NCI-H146 treated with DMSO at 0.1 percent for 48 hours (cell line): ENCODE results near the gene LONP1.
"Not testable (repeated sequence)": the region's sequence is repeated elsewhere in the genome, so short reads cannot be mapped to it uniquely, and the experiment has no call there.

Experiments
- DNase-seq: peaks from one replicate; lab custom pipeline; 2025; ENCODE audit not compliant: unreplicated experiment; lab: John Stamatoyannopoulos, UW

LONP1 gene

DNA sequence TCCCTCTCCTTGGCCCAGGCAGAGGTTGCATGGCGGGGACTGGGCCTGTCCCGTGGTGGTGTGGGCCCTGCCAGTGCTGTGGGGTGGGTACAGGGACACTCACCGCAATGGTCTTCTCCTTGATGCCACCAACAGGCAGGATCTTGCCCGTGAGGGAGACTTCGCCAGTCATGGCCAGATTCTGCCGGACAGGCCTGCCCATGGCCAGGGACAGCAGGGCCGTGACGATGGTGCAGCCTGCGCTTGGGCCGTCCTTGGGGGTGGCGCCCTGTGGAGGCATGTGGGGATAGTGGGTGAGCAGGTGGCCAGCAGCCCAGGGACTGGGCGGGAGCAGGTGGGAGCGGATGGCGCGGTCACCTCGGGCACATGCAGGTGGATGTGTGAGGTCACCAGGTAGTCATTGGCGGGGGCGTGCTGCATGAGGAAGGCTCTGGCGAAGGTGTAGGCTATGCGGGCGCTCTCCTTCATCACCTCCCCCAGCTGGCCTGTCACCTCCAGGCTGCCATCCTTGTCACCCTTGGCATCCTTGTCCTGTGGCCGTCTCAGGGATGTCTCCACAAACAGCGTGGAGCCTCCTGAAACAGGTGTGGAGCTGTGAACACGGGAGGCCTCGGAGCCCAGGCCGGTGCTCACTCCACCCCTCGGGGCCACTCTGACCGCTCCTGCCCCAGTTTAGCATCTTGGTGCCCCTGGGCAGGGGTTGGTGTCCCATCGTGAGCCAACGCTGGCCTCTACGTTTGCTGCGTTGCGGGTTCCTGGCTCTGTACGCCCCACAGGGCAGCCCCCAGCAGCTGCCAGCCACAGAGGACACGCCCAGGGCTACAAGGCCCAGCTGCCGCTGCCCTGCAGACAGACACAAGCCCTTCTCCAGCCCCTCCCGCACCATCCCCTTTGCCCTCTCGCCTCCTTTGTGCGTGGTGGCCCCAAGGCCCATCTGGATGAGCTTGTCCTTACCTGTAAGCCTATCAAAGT lies 26.5 kb downstream of the LONP1 start:
- no peak for DNase-seq

DNA sequence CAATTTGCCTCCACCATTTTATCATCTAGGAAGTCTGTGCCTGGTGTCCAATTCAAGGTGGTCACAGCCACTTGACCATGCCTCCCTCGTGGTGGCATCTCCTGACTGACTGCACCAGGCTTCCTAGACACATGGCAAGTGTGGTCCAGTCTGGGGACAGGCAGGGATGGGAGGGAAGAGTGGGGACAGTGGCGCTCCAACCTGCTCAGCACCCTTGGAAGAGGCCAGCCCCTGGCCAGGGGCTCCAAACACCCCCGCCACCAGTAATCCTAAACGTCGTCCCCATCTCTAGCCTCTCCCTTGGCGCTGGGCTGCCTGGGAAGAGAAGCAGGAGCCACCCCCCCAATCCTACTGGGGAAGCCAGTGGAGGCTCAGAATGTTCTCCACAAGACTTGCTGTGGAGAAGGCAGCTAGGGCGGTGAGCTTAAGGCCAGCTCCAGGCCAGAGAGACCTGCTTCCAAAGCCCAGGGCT lies 27.2 kb downstream of the LONP1 start:
- no peak for DNase-seq

- no peak for DNase-seq
Measured at GRCh38 chr19:5691822-5692722, 27.9 kb downstream of the LONP1 start.

GRCh38 chr19:5690955-5691821 lies 28.8 kb downstream of the LONP1 start:
- no peak for DNase-seq

- peak; percentile 79 for DNase-seq
Measured at GRCh38 chr19:5690125-5690954, 29.6 kb downstream of the LONP1 start, which contains the start of gene RPL36. TSS of gene RPL36 (plus strand) at chr19:5690295. CDS start at chr19:5690508, 213 bp downstream.

GRCh38 chr19:5688262-5688881 lies 31.6 kb downstream of the LONP1 start:
- not testable (repeated sequence) for DNase-seq

DNA sequence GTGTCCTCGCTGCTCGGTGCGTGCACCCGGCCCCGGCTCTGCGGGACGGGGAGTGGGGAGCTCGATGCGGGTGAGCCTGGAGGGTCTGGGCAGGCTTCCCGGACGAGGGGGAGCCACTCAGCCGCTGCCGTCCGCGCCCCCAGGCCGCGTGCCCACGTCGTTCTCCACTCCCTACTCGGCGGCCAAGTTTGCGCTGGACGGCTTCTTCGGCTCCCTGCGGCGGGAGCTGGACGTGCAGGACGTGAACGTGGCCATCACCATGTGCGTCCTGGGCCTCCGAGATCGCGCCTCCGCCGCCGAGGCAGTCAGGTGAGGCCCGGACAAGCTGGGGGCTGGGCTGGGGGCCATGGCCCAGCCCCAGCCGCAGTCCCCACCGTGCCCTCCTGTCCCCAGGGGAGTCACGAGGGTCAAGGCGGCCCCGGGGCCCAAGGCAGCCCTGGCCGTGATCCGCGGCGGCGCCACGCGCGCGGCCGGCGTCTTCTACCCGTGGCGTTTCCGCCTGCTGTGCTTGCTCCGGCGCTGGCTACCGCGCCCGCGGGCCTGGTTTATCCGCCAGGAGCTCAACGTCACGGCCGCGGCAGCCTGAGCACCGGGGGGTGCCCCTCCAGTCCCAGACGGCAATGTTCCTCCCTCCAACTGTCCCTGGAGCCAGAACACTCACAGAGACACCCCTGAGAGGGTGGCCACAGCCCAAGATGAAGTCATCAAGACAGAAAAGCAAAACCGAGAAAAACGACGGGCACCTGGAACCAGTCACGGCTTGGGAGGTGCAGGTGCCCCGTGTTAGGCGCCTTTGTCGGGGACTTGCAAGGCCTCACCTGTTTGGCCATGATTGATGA lies 32.4 kb downstream of the LONP1 start:
- no peak for DNase-seq

GRCh38 chr19:5686647-5687359 lies 33.1 kb downstream of the LONP1 start:
- DNase-seq, result peak; percentile 66

GRCh38 chr19:5686326-5686646 lies 33.7 kb downstream of the LONP1 start:
- no peak for DNase-seq

DNA sequence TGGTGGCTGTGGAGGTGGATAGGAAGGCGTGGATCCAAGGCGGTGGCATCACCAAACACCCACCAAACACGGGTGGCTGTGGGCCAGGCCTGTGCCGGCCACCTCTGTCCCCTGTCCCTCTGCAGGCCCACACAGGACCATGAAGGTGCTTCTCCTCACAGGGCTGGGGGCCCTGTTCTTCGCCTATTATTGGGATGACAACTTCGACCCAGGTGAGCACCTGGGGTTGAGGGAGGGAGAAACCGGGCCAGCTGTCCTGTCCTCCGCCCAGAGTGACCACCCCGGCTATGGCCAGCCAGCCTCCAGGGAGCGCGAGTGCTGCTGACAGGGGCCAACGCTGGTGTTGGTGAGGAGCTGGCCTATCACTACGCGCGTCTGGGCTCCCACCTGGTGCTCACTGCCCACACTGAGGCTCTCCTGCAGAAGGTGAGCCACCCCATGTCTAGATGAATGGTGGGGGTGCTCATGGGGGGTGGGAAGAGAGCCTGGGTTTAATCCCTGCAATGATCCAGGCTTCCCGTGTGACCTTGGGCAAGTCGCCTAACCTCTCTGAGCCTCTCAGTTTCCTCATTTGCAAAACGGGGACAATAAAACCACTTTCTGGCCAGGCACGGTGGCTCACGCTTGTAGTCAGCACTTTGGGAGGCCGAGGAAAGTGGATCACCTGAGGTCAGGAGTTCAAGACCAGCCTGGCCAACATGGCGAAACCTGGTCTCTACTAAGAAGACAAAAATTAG lies 35.1 kb downstream of the LONP1 start:
- no peak for DNase-seq

DNA sequence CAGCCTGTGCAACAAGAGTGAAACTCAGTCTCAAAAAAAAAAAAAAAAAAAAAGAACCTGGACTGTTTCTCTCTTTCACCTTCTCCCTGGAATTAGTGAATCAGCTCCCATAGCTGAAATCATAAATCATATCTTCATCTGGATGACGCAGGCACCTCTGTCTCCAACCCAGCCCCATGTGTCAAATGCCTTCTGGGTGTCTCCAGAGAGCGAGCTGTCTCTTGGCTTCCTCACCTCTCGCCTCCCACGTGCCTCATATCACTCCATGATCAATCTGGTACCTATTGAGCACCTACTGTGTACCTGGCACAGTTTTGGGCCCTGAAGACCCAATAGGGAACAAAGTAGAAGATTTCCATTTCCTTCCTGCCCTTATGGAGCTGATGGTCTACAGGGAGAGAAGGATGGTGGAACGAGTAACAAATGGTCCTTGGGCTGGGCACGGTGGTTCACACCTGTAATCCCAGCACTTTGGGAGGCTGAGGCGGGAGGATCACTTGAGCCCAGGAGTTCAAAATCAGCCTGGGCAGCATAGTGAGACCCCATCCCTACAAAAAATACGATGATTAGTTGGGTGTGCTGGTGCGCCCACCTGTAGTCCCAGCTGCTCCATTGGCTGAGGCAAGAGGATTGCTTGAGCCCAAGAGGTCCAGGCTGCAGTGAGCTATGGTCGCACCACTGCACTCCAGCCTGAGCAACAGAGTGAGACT lies 36.6 kb downstream of the LONP1 start:
- no peak for DNase-seq

DNA sequence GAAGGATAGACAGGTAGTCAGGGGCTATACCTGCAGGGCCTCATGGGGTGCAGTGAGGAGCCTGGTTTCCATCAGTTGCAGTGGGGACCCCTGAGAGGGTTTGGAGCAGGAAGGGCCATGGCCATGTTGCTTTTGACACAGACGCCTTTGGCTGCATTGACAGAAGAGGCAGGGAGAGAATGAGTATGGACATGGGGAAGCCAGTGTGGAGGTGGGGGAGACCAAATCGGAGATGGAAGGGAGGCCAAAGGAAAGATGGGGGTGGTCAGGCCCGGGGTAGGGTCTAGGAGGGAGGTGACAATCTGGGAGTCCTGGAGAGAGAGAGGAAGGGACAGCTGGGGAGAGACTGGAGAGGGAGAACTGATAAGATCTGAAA lies 37.9 kb downstream of the LONP1 start:
- DNase-seq, result no peak

- DNase-seq, result no peak
Measured at GRCh38 chr19:5681391-5682106, 38.4 kb downstream of the LONP1 start.

DNA sequence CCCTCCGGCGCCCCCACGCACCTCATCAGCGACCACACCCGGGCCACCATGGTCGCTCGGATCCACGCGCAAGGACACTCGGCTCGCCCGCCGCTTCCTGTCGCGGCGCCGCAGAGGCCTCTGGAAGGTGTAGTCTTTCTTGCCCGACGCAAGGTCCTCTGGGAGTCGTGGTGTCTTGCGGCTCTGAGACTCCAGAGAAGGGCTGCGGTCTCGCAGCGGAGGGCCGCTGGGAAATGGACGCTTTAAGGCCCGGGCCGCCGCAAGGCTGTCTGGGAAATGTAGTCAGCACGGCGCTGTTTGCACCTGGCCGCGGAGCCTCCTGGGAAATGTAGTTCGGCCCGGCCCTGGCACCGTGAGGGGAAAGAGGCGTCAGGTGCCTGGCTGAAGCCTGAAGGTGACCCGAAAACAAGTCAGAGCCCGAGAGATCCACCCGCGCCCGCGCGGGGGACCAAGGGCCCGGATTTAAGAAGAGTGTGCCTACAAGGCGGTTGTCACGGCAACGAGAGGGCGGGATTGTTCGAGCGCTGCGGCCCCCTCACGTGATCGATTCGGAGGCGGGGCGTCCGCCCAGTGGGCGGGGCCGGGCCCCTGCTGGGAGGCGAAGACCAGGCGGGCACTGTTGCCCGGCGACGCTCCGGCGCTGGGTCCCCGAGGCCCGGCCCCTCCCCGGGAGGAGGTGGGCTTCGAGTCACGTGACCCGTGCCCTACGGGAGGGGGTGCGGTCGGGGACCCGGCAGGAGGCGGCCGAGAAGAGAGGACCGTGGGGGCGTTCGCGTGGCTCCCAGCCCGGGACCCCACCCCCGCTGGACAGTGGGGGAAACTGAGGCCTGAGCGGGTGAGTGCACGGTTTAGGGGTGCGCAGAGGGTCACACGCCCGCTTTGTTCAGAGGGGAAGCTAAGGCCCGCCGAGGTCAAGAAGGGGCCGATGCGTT lies 39.2 kb downstream of the LONP1 start, which contains the start of the genes HSD11B1L and MICOS13:
TSS of gene HSD11B1L (plus strand) at position 591 of the 932 bp plus-strand sequence. CDS start 3,806 bp downstream, outside the sequence.
TSS of gene MICOS13 (minus strand) at position 80 of the 932 bp plus-strand sequence. CDS start at position 50, 30 bp downstream.
- DNase-seq, result peak; percentile 87

- DNase-seq, result no peak
Measured at GRCh38 chr19:5680084-5680436, 39.9 kb downstream of the LONP1 start.
